Epidermal melanocyte (primary cell): ENCODE data around the gene DHX57.

Experiments used
- DNase-seq: peaks from one replicate; pipeline ENCODE4 v3.0.0; 2011; ENCODE audit warnings: low spot score; ENCODE audit not compliant: insufficient read length

The DHX57 gene

DNA sequence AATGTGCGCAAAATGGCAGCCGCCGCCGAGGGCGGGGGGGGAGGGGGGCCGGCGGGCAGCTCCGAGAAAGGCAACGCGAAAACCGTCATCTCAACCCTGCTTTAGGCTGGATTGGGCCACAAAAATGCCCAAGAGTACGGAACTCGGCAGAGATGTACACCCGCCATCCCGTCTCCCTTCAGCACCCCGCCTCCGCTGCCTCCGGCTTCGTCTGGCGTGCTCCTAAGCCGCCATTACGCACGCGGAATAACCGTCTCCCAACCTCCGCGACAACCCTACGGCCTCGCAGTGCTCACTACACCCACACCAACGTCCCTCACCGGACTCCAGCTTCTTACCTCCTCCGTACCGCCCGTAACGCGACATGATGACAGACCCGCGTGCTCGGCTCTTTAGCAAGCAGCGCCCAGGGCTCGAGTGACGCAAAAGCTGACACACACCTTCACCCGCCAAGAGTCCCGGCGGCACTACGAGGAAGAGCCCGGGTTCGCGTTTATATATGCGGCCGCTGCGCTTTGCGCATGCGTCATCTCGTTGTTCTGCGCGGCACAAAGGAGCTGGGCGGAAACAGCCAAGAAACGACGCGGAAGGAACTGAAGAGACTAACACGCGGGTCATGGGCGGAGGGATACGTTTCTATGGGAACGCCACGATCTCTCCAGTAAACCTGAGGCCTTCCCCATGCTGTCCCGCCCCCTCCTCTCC lies 124.7 kb downstream of the DHX57 start, which contains the start of gene SRSF7:
TSS of gene SRSF7 (minus strand) at position 471 of the 705 bp plus-strand sequence. CDS start at position 366, 105 bp downstream.
- peak; percentile 98 for DNase-seq

DNA sequence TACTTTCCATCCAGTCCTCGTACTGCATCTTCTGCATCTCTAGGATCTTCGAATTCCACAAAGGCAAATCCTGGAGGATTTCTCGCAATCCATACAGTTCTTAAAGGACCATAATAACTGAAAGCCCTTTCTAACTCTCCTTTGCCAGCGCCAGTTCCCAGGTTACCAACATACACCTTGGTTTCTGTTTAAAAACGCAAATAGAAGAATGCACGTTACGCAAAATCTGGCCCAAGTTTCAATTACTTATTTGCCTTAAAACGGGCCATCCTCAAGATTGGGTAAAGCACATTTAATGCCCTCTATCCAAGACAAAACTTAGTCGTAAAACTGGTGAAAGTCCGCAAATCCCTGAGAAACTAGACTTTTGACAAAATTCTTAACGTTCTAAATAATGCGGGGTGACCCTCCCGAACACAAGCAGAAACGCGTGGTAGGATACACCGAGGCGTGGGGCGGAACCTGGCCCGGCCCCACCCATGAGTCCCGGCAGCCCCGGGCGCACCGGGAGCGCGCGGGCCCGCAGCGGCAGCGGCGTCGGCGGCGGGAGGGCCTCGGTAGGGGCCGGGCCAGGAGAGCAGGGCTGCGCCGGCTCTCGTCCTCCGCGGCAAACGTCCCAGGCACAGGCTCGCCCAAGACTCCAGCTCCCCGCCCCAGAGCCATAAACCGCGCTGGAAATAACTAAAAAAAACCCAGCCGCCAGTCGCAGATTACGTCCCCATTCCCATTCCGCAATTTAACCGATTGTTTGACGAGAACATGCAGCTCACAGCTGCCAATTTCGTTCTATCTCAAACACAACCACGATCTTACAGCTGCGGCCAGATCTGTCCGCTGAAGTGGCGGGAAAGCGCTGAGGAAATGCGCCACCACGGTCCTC lies 125.5 kb downstream of the DHX57 start:
- DNase-seq = peak; percentile 44

DNA sequence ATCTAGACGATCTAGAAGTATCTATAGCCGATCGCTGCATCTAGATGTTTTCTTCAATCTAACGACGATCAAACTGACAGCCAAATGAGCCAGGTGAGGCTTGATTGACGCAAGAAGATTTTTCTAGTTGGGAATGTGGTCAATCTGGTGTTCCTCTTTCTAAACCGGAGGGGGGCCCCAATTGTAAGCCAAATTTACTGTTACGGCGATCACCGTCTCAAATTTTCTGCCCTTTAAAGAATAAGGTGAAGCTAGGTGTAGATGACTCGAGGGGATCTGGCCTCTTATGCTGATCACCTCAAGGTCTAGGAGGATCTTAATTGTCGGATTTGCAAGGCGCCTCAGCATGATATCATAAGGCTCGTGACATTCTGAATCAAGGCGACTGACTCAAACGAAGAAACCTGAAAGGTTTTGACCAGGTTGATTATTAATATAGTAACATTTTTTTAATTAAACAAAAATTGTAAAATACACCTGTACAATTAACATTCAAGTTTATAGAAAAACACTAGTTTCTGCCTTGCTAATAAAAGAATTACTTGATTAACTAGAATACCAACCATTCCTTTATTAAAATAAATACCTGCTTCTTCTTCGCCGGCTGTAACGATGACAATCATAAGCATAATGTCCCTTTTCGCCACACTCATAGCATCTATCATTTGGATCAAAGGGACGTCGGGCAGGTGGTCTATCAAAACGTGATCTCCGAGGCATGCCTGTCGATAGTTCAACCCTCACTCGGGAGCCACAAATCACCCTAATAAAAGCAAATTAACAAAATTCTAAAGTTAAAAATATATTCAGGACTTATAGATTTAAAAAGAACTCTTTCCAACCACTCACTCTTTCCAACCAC lies 126.6 kb downstream of the DHX57 start:
- DNase-seq = no peak

DNA sequence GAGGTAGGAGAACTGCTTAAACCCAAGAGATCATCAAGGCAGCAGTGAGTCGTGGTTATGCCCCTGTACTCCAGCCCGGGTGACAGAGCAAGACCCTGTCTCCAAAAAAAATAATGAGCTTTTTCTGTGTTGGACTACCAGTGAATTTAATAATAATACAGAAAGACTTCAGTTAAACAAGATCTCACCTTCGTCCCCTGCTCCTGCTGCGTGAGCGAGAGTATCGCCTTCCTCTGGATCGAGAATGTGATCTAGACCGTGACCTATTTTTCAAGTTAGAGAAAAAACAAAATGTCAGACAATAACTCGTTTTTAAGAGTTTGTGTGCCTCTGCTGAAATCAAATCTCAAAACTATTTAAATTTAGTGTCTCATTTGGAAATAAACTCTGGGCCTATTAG lies 127.3 kb downstream of the DHX57 start:
- DNase-seq = no peak

DNA sequence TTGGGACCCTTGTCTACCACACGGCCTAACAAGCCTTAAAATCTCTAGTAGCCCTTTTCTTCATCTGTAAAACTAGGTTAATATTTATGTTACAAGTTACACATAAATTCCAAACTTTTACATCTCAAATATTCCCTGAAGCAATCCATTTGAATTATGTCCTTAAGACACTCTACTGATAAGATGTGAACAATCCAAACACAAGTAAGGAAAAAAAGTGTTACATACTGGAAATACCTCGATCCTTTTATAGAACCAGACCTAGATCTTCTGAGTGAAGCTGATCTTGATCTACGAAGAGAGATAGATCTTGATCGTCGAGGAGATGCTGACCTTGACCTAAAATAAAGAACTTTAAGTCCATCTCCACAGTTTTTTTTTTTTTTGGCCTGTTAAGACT lies 127.9 kb downstream of the DHX57 start:
- no peak for DNase-seq
